NCI-H460 (cell line): Measurements from ENCODE around the gene RAC2. TPM values are rescaled to one million over a fixed set of nuclear protein-coding genes. Genes with fewer than 3 reads are reported as not detected.

ENCODE experiments used
- DNase-seq: peaks from one replicate; pipeline ENCODE4 v3.0.0-alpha.2; 2016; ENCODE audit warnings: low read depth; ENCODE audit errors: extremely low read depth
- total RNA-seq: library from RNA; depleted of rRNA; stranded (reverse); fragments of >200 nt; shearing (Covaris generic); gene quantifications from 2 replicates; pipeline ENCODE4 v1.2.3, GENCODE V29; 2014

The RAC2 gene
- total RNA-seq, 1 experiment from 2014 or later = 1.3 TPM

- DNase-seq = no peak
Measured at GRCh38 chr22:37276776-37277175, 32.7 kb upstream of the RAC2 start.

GRCh38 chr22:37275622-37276021, 31.6 kb upstream of the RAC2 start:
- DNase-seq = no peak

GRCh38 chr22:37275134-37275533, 31.1 kb upstream of the RAC2 start:
- DNase-seq = no peak

- DNase-seq = no peak
Measured at GRCh38 chr22:37274380-37274862, 30.4 kb upstream of the RAC2 start.

GRCh38 chr22:37273846-37274225, 29.8 kb upstream of the RAC2 start:
- DNase-seq = no peak

- DNase-seq = no peak
Measured at GRCh38 chr22:37273126-37273845, 29.2 kb upstream of the RAC2 start.

- DNase-seq = no peak
Measured at GRCh38 chr22:37270928-37271650, 27.0 kb upstream of the RAC2 start.

- no peak for DNase-seq
Measured at GRCh38 chr22:37269936-37270678, 26.0 kb upstream of the RAC2 start.

- no peak for DNase-seq
Measured at GRCh38 chr22:37267661-37268413, 23.8 kb upstream of the RAC2 start.

GRCh38 chr22:37267135-37267587, 23.1 kb upstream of the RAC2 start:
- peak; percentile 14 for DNase-seq

GRCh38 chr22:37266581-37267134, 22.6 kb upstream of the RAC2 start:
- DNase-seq = no peak

GRCh38 chr22:37263966-37264887, 20.2 kb upstream of the RAC2 start:
- DNase-seq = no peak

- DNase-seq = no peak
Measured at GRCh38 chr22:37262346-37262745, 18.3 kb upstream of the RAC2 start.

- DNase-seq = peak; percentile 49
Measured at GRCh38 chr22:37260901-37261336, 16.9 kb upstream of the RAC2 start.

- DNase-seq = no peak
Measured at GRCh38 chr22:37260155-37260795, 16.2 kb upstream of the RAC2 start.

- DNase-seq = peak; percentile 19
Measured at GRCh38 chr22:37259540-37260029, 15.5 kb upstream of the RAC2 start.

- DNase-seq = no peak
Measured at GRCh38 chr22:37258753-37259401, 14.8 kb upstream of the RAC2 start.
